GM12878 (cell line): ENCODE measurements around the gene OTUB2. TPM values are rescaled to one million over a fixed set of nuclear protein-coding genes. Genes with fewer than 3 reads are reported as not detected.

Experiments
- ATAC-seq: fragments of 200-7000 bp; cut with Tn5 transposase; 3 replicates; pipeline ENCODE4 v1.9.1; 2020; ENCODE audit warnings: mild to moderate bottlenecking, moderate library complexity
- BruUV-seq: library from RNA; stranded (reverse); fragments of 400-500 nt; replicated peaks from 2 replicates; lab custom pipeline; 2021; lab: Mats Ljungman, UMichigan
- CTCF ChIA-PET: fragments of 300-600 bp; sonication (Branson Sonifier 250); formaldehyde crosslinking; extraction: SDS; loops from one replicate; lab custom pipeline; 2021; ENCODE audit warnings: inconsistent platforms; lab: Yijun Ruan, JAX
- POLR2A ChIA-PET: fragments of 350-600 bp; formaldehyde crosslinking; extraction: SDS; loops from one replicate; lab custom pipeline; 2021; ENCODE audit warnings: inconsistent platforms; lab: Charles Lee
- RAD21 ChIA-PET: fragments of 300-600 bp; sonication (Branson Sonifier 250); formaldehyde crosslinking; loops from one replicate; lab custom pipeline; 2023; ENCODE audit warnings: antibody characterized with exemption; ENCODE audit not compliant: unreplicated experiment; lab: Charles Lee
- SMC1A ChIA-PET: fragments of 300-600 bp; sonication (Branson Sonifier 250); formaldehyde crosslinking; loops from one replicate; lab custom pipeline; 2023; ENCODE audit not compliant: unreplicated experiment, uncharacterized antibody; lab: Charles Lee
- DNase-seq: peaks from one replicate; pipeline ENCODE4 v3.0.0-alpha.2; 2011; ENCODE audit warnings: low read depth, low spot score
- FAIRE-seq: peaks from 3 replicates; lab custom pipeline; 2011; peaks lifted over from hg19 to GRCh38; lab: Jason Lieb, UNC
- H2AFZ ChIP-seq: 2 replicates; pipeline ENCODE4 v1.6.0; 2011; ENCODE audit warnings: low read depth, low read length, control low read depth; ENCODE audit not compliant: control insufficient read depth
- H3K27ac ChIP-seq: 2 replicates; pipeline ENCODE4 v1.5.1; 2011; ENCODE audit warnings: control low read depth; ENCODE audit not compliant: control insufficient read depth, insufficient read depth
- H3K27me3 ChIP-seq, 2 experiments: replicated peaks in 1 of 2; 2 replicates each; pipeline versions ENCODE4 v1.6.0 to v1.6.1; 2011; ENCODE audit warnings: low read length in 1 of 2; ENCODE audit not compliant: control insufficient read depth in 2 of 2, insufficient read depth in 2 of 2
- H3K36me3 ChIP-seq, 2 experiments: 2 replicates each; pipeline ENCODE4 v1.5.1; 2011; ENCODE audit warnings: low read length in 1 of 2; ENCODE audit not compliant: control insufficient read depth in 2 of 2, insufficient read depth in 2 of 2
- H3K4me1 ChIP-seq: 2 replicates; pipeline ENCODE4 v1.6.1; 2011; ENCODE audit warnings: mild to moderate bottlenecking, low read length, moderate library complexity, mixed read lengths; ENCODE audit not compliant: control insufficient read depth, insufficient read depth
- H3K4me2 ChIP-seq: 2 replicates; pipeline ENCODE4 v1.6.0; 2011; ENCODE audit warnings: control low read depth; ENCODE audit not compliant: control insufficient read depth, insufficient read depth
- H3K4me3 ChIP-seq: fragments of 200-600 bp; sonication (generic); 2 replicates; pipeline ENCODE4 v1.5.1; 2016
- H3K79me2 ChIP-seq: 2 replicates; pipeline ENCODE4 v1.6.0; 2011; ENCODE audit warnings: low read length; ENCODE audit not compliant: control insufficient read depth, insufficient read depth
- H3K9ac ChIP-seq: 2 replicates; pipeline ENCODE4 v1.8.0; 2011; ENCODE audit warnings: low read length, control low read depth, mixed read lengths; ENCODE audit not compliant: control insufficient read depth, insufficient read depth
- H3K9me3 ChIP-seq: replicated peaks from 3 replicates; pipeline ENCODE4 v1.5.1; 2011; ENCODE audit warnings: mild to moderate bottlenecking, low read length; ENCODE audit not compliant: control insufficient read depth, insufficient read depth
- H4K20me1 ChIP-seq: 2 replicates; pipeline ENCODE4 v1.6.0; 2011; ENCODE audit not compliant: control insufficient read depth, insufficient read depth
- ATF7 ChIP-seq: fragments of 450-650 bp; IDR thresholded peaks from 2 replicates; pipeline ENCODE4 v1.6.1; 2016; ENCODE audit warnings: low read depth, mild to moderate bottlenecking
- CTCF ChIP-seq, 3 experiments: IDR thresholded peaks in 2 of 3; conservative IDR thresholded peaks in 1 of 3; 2 replicates each; pipeline ENCODE4 v1.5.1; 2011; ENCODE audit warnings: low read depth in 3 of 3, low read length in 3 of 3, mild to moderate bottlenecking in 3 of 3, control low read depth in 2 of 3, moderate library complexity in 2 of 3, inconsistent platforms in 1 of 3, mixed read lengths in 1 of 3; ENCODE audit not compliant: control insufficient read depth in 2 of 3, insufficient read depth in 1 of 3; ENCODE audit errors: extremely low read depth in 1 of 3
- EZH2 ChIP-seq: IDR thresholded peaks from 2 replicates; pipeline ENCODE4 v1.6.1; 2012; ENCODE audit warnings: low read depth, mild to moderate bottlenecking, control low read depth, inconsistent platforms, low read length, borderline replicate concordance; ENCODE audit not compliant: control insufficient read depth
- HCFC1 ChIP-seq: fragments of 150-350 bp; IDR thresholded peaks from 2 replicates; pipeline ENCODE4 v1.6.1; 2014; ENCODE audit warnings: low read length
- NFIC ChIP-seq: IDR thresholded peaks from 2 replicates; pipeline ENCODE4 v1.6.1; 2012; ENCODE audit warnings: low read depth, mild to moderate bottlenecking, inconsistent platforms, low read length, moderate library complexity
- NFYA ChIP-seq: IDR thresholded peaks from 2 replicates; pipeline ENCODE4 v1.6.1; 2011; ENCODE audit warnings: low read depth, mild to moderate bottlenecking, low read length, improper control_type of control experiment, borderline replicate concordance
- RAD21 ChIP-seq: IDR thresholded peaks from 2 replicates; pipeline ENCODE4 v1.6.1; 2011; ENCODE audit warnings: mild to moderate bottlenecking, low read depth, low read length, moderate library complexity; ENCODE audit not compliant: insufficient read depth
- RAD51 ChIP-seq: fragments of 450-650 bp; IDR thresholded peaks from 2 replicates; pipeline ENCODE4 v1.6.1; 2016; ENCODE audit warnings: moderate library complexity, mild to moderate bottlenecking, inconsistent platforms
- ZBTB40 ChIP-seq: fragments of 450-650 bp; IDR thresholded peaks from 2 replicates; pipeline ENCODE4 v1.6.1; 2016; ENCODE audit warnings: mild to moderate bottlenecking, moderate library complexity, borderline replicate concordance
- WGBS: methylation state at CpG from one replicate; pipeline ENCODE4 v1.1.6; 2016; ENCODE audit warnings: low lambda C conversion rate; ENCODE audit not compliant: insufficient replicate concordance, insufficient coverage; ENCODE audit errors: missing lambda C conversion rate; 5-methylcytosine and 5-hydroxymethylcytosine counted together
- in situ Hi-C: fragments of 300-500 bp; cut with MboI; formaldehyde crosslinking; loops from 9 replicates; pipeline ENCODE4 v1.14.3; 2018; ENCODE audit warnings: mixed read lengths
- intact Hi-C: fragments of 100-400 bp; cut with micrococcal nuclease; formaldehyde crosslinking; loops from one replicate; pipeline ENCODE4 v1.14.2; 2022; ENCODE audit not compliant: unreplicated experiment
- polyA plus RNA-seq, 11 experiments: library from polyadenylated mRNA; depleted of rRNA in 4 of 11; unstranded in 6 of 11; stranded (reverse) in 5 of 11; fragments of >200 nt; fragmentation: Nextera tagmentation in 4 of 11; fragmentation: Illumina TruSeq in 1 of 11; extraction: Ambion mirVana in 4 of 11; extraction: Trizol in 1 of 11; gene quantifications; 1 replicate in 1 of 11; 2 replicates in 10 of 11; pipeline versions ENCODE4 v1.2.1 to v1.2.3, GENCODE V29; 2011 to 2016; ENCODE audit warnings: inconsistent platforms in 2 of 11, missing spikeins in 2 of 11, low read depth in 1 of 11
- total RNA-seq, 4 experiments: library from RNA; depleted of rRNA in 3 of 4; stranded (reverse); fragments of >200 nt in 3 of 4; fragmentation: Illumina TruSeq in 1 of 4; extraction: Trizol in 1 of 4; gene quantifications; 2 replicates each; pipeline versions ENCODE4 v1.2.1 to v1.2.3, GENCODE V29; 2013 to 2021

OTUB2 gene
- total and polyA plus RNA-seq, 10 of the 15 experiments (the other 5 are each of a cell fraction or from before 2014, with no cell fraction given), result 0.05 to 0.82 (median 0.43) TPM

- FAIRE-seq (no peak), DNase-seq (no peak), ATAC-seq (no peak)
- intact Hi-C loops (no loop called here), in situ Hi-C loops (no loop called here)
- 79% methylated on average over 5 of the region's 5 CpGs for WGBS
- no peaks in the 10 kb centered on the region for H3K27me3 ChIP-seq
- H3K9ac ChIP-seq, result no peak overlapping the region
- peaks cover 26% of the 10 kb centered on the region for H3K4me1 ChIP-seq
- no TSS peak for BruUV-seq
- H2AFZ ChIP-seq, result no peak overlapping the region
- peaks cover 9% of the 10 kb centered on the region for H3K79me2 ChIP-seq
- CTCF ChIA-PET, result no interaction called here
- H4K20me1 ChIP-seq, result peaks cover 2% of the 10 kb centered on the region; the same call in 1 of the 2 replicates
- SMC1A ChIA-PET, result interaction anchor here (1.2 kb wide), 1 partner anchor 10 kb away, joined by 3 read pairs; no protein-coding TSS in a partner anchor
- TF ChIP-seq HCFC1, result no peak
- TF ChIP-seq RAD51, result no peak
- no peak for TF ChIP-seq NFYA
- TF ChIP-seq CTCF (IDR thresholded peaks at IDR 0.05 in 2 of 3, conservative IDR thresholded peaks at IDR 0.05 in 1 of 3; ENCODE audit: control insufficient read depth in 2 of 3, extremely low read depth in 1 of 3, insufficient read depth in 1 of 3, low read depth in 3 of 3, low read length in 3 of 3), result no peak
- no peak for TF ChIP-seq EZH2
- no peak for TF ChIP-seq RAD21
- no peak for TF ChIP-seq ZBTB40
- no peak for TF ChIP-seq ATF7
- no peak for TF ChIP-seq NFIC
- no peak overlapping the region for H3K27ac ChIP-seq
- no peaks in the 10 kb centered on the region for H3K9me3 ChIP-seq
- RAD21 ChIA-PET, result no interaction called here
- H3K4me3 ChIP-seq, result no peak overlapping the region
- peaks cover 37 to 39% of the 10 kb centered on the region in 2 experiments for H3K36me3 ChIP-seq
- POLR2A ChIA-PET, result no interaction called here
- H3K4me2 ChIP-seq, result no peak overlapping the region
These were observed 33.9 kb downstream of the OTUB2 start for GRCh38 chr14:94059998-94060397.
